WERI-Rb-1 (cell line): ENCODE results near the gene CCT7.

Experiments used
- DNase-seq: peaks from one replicate; pipeline ENCODE4 v3.0.0-alpha.2; 2020
- H3K27ac ChIP-seq: fragments of 250-450 bp; sonication (Bioruptor Pico); 2 replicates; pipeline ENCODE4 v1.5.1; 2020; ENCODE audit warnings: mild to moderate bottlenecking, moderate library complexity
- H3K27me3 ChIP-seq: fragments of 250-450 bp; sonication (Bioruptor Pico); 2 replicates; pipeline ENCODE4 v1.5.1; 2021; ENCODE audit warnings: mild to moderate bottlenecking, low read depth, moderate library complexity; ENCODE audit not compliant: insufficient read depth, severe bottlenecking
- H3K36me3 ChIP-seq: fragments of 250-450 bp; sonication (Bioruptor Pico); 2 replicates; pipeline ENCODE4 v1.5.1; 2020; ENCODE audit warnings: mild to moderate bottlenecking, moderate library complexity
- H3K4me3 ChIP-seq: 2 replicates; pipeline ENCODE4 v1.5.1; 2011; ENCODE audit warnings: low read depth, mild to moderate bottlenecking, control low read depth, low read length
- H3K9me3 ChIP-seq: fragments of 250-450 bp; sonication (Bioruptor Pico); 2 replicates; pipeline ENCODE4 v1.5.1; 2021; ENCODE audit warnings: mild to moderate bottlenecking, moderate library complexity; ENCODE audit not compliant: severe bottlenecking
- TF ChIP-seq, protein P1 (sequence below): IDR thresholded peaks from 2 replicates; pipeline ENCODE4 v1.5.1; 2011; ENCODE audit warnings: low read depth, mild to moderate bottlenecking, control low read depth, inconsistent platforms, low read length

Gene CCT7

GRCh38 chr2:73232403-73233153, 1.5 kb upstream of the CCT7 start:
- Histone ChIP-seq H3K27ac (peak overlapping the region; percentile 82), H3K27me3 (no peaks in the 10 kb centered on the region), H3K36me3 (peaks cover 50% of the 10 kb centered on the region), H3K4me3 (peak overlapping the region; percentile 94), H3K9me3 (no peaks in the 10 kb centered on the region)
- TF ChIP-seq, protein P1, sequence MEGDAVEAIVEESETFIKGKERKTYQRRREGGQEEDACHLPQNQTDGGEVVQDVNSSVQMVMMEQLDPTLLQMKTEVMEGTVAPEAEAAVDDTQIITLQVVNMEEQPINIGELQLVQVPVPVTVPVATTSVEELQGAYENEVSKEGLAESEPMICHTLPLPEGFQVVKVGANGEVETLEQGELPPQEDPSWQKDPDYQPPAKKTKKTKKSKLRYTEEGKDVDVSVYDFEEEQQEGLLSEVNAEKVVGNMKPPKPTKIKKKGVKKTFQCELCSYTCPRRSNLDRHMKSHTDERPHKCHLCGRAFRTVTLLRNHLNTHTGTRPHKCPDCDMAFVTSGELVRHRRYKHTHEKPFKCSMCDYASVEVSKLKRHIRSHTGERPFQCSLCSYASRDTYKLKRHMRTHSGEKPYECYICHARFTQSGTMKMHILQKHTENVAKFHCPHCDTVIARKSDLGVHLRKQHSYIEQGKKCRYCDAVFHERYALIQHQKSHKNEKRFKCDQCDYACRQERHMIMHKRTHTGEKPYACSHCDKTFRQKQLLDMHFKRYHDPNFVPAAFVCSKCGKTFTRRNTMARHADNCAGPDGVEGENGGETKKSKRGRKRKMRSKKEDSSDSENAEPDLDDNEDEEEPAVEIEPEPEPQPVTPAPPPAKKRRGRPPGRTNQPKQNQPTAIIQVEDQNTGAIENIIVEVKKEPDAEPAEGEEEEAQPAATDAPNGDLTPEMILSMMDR = peak; percentile 46
- DNase-seq = peak; percentile 70

DNA sequence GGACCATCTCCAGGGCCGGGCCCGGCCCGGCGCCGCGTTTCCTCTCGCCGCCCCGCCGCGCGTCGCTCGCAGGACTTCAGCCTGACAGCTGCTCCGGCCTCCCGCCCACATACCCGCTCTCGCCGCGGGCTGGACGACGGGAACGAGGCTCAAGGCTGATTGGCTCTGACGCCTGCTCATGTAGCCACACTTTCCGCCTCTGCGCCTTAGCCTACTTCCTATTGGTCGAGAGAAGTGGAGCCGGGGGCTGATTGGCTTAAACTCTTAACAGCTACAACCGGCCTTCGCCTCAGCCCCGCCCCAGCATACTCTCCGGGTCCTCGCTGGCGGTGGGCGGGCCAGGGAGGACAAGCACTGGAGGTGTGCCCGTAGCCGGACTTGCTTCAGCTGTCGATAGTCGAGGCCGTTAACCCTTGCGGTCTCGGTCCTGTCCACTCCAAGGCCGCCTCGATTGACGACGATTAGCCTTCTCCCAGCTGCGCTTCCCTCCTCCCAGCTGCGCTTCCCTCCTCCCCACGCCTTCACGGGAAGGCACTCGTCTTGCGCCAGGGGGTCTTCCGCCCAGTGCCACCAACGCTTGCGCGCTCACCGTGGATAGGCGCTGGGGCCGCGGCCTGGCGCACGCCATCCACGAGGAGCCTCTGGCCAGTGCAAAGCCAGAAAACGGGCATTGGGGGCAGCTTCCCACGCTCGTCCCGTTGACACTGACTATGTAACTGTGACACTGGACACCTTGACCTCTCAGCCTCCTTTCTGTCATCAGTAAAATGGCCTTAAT, 765 bp upstream of the CCT7 start, which contains the start of gene PRADC1:
TSS of gene PRADC1 (minus strand) at position 86 of the 778 bp plus-strand sequence. CDS start at position 7, 79 bp downstream.
- peak; percentile 100 for DNase-seq
- H3K27ac ChIP-seq = peak within 1 kb of the TSS; percentile 88
- H3K36me3 ChIP-seq = peaks cover 48% of the 10 kb centered on the region
- H3K27me3 ChIP-seq = no peaks in the 10 kb centered on the region
- no peaks in the 10 kb centered on the region for H3K9me3 ChIP-seq
- peak within 1 kb of the TSS; percentile 94 for H3K4me3 ChIP-seq
- TF ChIP-seq, protein P1 = no peak

DNA sequence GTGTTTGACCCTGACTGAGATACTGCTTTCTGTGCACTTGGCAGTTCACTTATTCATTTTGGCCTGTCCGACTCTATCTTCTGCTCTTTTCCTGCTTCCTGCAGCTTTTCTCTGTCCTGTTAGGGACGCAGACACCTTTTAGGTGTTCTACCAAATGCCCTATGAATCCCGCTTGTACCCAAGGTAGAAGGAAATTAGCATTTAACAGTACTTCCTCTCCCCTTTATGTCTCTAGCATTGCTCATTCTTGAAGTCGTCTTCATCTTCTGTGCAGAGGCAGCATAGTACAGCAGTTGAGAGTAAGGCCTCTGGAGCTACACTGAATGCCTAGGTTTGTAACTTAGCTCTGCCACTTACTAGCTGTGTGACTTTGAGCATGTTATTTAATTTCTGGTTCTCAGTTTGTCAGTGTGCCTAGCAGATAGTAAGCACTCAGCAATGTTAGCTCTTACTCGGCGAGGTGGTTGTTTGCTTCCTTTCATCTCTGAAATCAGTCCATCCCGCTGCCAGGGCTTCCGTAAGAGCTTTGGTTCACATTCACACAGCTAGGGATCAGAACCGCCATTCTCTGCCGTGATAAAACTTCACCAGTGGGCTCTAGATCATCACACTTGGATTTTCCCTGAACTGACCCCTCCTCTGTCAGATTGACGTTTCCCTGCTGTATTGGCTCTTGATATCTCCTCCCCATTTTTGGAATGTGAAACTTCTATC, 1.4 kb downstream of the CCT7 start:
- Histone ChIP-seq H3K27me3 (no peaks in the 10 kb centered on the region), H3K4me3 (peak overlapping the region; percentile 94), H3K36me3 (peaks cover 50% of the 10 kb centered on the region), H3K9me3 (no peaks in the 10 kb centered on the region), H3K27ac (no peak overlapping the region)
- TF ChIP-seq, protein P1 = no peak
- no peak for DNase-seq

GRCh38 chr2:73237168-73237567, 3.1 kb downstream of the CCT7 start:
- Histone ChIP-seq H3K36me3 (peaks cover 65% of the 10 kb centered on the region), H3K9me3 (no peaks in the 10 kb centered on the region), H3K27ac (no peak overlapping the region), H3K27me3 (no peaks in the 10 kb centered on the region), H3K4me3 (no peak overlapping the region)
- no peak for DNase-seq
- TF ChIP-seq, protein P1 = no peak

DNA sequence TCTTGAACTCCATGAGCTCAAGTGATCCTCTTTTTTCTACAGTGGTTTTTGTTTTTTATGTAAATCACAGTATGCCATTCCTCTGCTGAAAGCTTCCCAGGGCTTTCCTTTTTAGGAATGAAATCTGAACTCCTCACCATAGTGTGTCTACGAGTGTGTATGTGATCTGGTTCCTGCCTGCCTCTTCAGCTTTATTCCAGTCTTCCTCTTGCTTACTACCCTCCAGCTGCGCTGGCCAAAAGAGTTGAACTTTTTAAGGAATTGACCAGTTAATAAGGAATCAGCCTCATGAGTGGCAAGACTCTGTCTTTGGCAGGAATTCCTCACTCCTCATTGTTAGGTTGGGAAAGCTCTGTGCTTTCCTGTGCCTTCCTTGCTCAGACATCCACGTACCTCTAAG, 4.0 kb downstream of the CCT7 start:
- no peak for DNase-seq
- no peak overlapping the region for H3K4me3 ChIP-seq
- no peaks in the 10 kb centered on the region for H3K27me3 ChIP-seq
- H3K9me3 ChIP-seq = no peaks in the 10 kb centered on the region
- peaks cover 75% of the 10 kb centered on the region for H3K36me3 ChIP-seq
- TF ChIP-seq, protein P1 = no peak
- H3K27ac ChIP-seq = no peak overlapping the region
